Heart left ventricle (tissue), 11 donors: ENCODE results near the gene SNX1. TPM values are rescaled to one million over a fixed set of nuclear protein-coding genes. Genes with fewer than 3 reads are reported as not detected.

Experiments used
- polyA plus RNA-seq, 2 donors: library from polyadenylated mRNA; stranded (reverse); fragments of 200-250 nt; gene quantifications; one replicate each; pipeline ENCODE4 v1.2.3, GENCODE V29; 2013
- total RNA-seq, 9 donors: library from RNA; depleted of rRNA in 2 of 9; stranded (reverse); fragments of >200 nt in 2 of 9; fragmentation: NEBNext Ultra II Directional in 3 of 9; extraction: Animal tissue kit (Norgen Biotek cat#: 25700) in 3 of 9; gene quantifications; one replicate each; pipeline versions ENCODE4 v1.1.0 to v1.2.4, GENCODE V29; 2016 to 2023
- donor health status: ischemic (EF 13 %, LVEDD 7.1; RV severe dilation, severe dysfunction).
- donor health status: healthy with polysubstance abuse.
- donor health status: DM: no; HTN: yes; CAD: no.
- donor health status: DM: no; HTN: no; CAD: no.
- donor health status: ischemic (EF 25% LVEDD 5.7; RV mildly dilated, moderate dysfunction).
- donor health status: healthy.
- donor health status: DM: yes; HTN: yes; CAD: no.
- donor health status: PGD.
- donor health status: nonischemic (EF 23%, LVEDD 6.1; RV moderate dilation, normal function).

SNX1 gene
- total and polyA plus RNA-seq, 11 donors = 38.7 to 117 (median 76.3) TPM

Other genes with a start within 250 kb of the SNX1 start
- 10 to 100 TPM; 20.4 to 56.2 (median 26.4) TPM for gene DAPK2, start 49.5 kb upstream of the SNX1 start, total RNA-seq
- 10 to 100 TPM; 24.6 to 30.9 TPM for gene DAPK2, start 49.5 kb upstream of the SNX1 start, polyA plus RNA-seq
- 10 to 100 TPM; 41.6 to 79.5 (median 55.4) TPM for gene CIAO2A, start 2.1 kb upstream of the SNX1 start, total RNA-seq
- 100 to 1,000 TPM; 111 to 114 TPM for gene CIAO2A, start 2.1 kb upstream of the SNX1 start, polyA plus RNA-seq
- gene SNX22, start 55.7 kb downstream of the SNX1 start, total RNA-seq = 1 to 10 TPM in 7 of 9 donors, under 1 TPM in 2; 0.71 to 4.7 (median 1.8) TPM
- gene SNX22, start 55.7 kb downstream of the SNX1 start, polyA plus RNA-seq = 1 to 10 TPM; 1.9 to 6.7 TPM
- gene PPIB, start 67.0 kb downstream of the SNX1 start, total RNA-seq = 100 to 1,000 TPM in 5 of 9 donors, 10 to 100 TPM in 4; 73.7 to 239 (median 113) TPM
- gene PPIB, start 67.0 kb downstream of the SNX1 start, polyA plus RNA-seq = 100 to 1,000 TPM; 142 to 341 TPM